Endothelial cell of umbilical vein (primary cell): Measurements from ENCODE around the gene PAX5. TPM values are rescaled to one million over a fixed set of nuclear protein-coding genes. Genes with fewer than 3 reads are reported as not detected.

Experiments used
- BruUV-seq: library from RNA; stranded (reverse); fragments of 400-500 nt; replicated peaks from 2 replicates; lab custom pipeline; 2021; lab: Mats Ljungman, UMichigan
- CTCF ChIA-PET: fragments of 300-600, 350-600 bp; sonication (Branson Sonifier 250); formaldehyde crosslinking; loops from one replicate; lab custom pipeline; 2021; ENCODE audit warnings: antibody characterized with exemption, inconsistent platforms; lab: Charles Lee
- POLR2A ChIA-PET: fragments of 300-600, 350-600 bp; sonication (Branson Sonifier 250); formaldehyde crosslinking; loops from one replicate; lab custom pipeline; 2021; ENCODE audit warnings: antibody characterized with exemption, inconsistent platforms; lab: Charles Lee
- DNase-seq: peaks from one replicate; pipeline ENCODE4 v3.0.0-alpha.2; 2011; ENCODE audit warnings: low read depth, low spot score
- FAIRE-seq: peaks from 2 replicates; lab custom pipeline; 2011; peaks lifted over from hg19 to GRCh38; lab: Jason Lieb, UNC
- H2AFZ ChIP-seq: 2 replicates; pipeline ENCODE4 v1.6.0; 2012; ENCODE audit warnings: low read depth, low read length, control low read depth, inconsistent platforms
- H3K27ac ChIP-seq: 2 replicates; pipeline ENCODE4 v1.5.1; 2011; ENCODE audit warnings: low read depth, mild to moderate bottlenecking, control low read depth, low read length, moderate library complexity; ENCODE audit not compliant: insufficient read depth
- H3K27me3 ChIP-seq, 2 experiments: 2 replicates each; pipeline versions ENCODE4 v1.6.0 to v1.6.1; 2011; ENCODE audit warnings: low read length in 2 of 2, mixed read lengths in 1 of 2; ENCODE audit not compliant: control insufficient read depth in 2 of 2, insufficient read depth in 2 of 2
- H3K36me3 ChIP-seq, 2 experiments: 2 replicates in 1 of 2; 3 replicates in 1 of 2; pipeline ENCODE4 v1.5.1; 2011; ENCODE audit warnings: low read length in 2 of 2, mild to moderate bottlenecking in 1 of 2, moderate library complexity in 1 of 2; ENCODE audit not compliant: control insufficient read depth in 2 of 2, insufficient read depth in 2 of 2; ENCODE audit errors: extremely low read depth in 1 of 2
- H3K4me1 ChIP-seq: 3 replicates; pipeline ENCODE4 v1.5.1; 2011; ENCODE audit warnings: mild to moderate bottlenecking, low read length; ENCODE audit not compliant: control insufficient read depth, insufficient read depth; ENCODE audit errors: extremely low read depth
- H3K4me2 ChIP-seq: 2 replicates; pipeline ENCODE4 v1.6.1; 2011; ENCODE audit warnings: low read length, control low read depth, mixed read lengths; ENCODE audit not compliant: insufficient read depth
- H3K4me3 ChIP-seq, 3 experiments: fragments of 200-600 bp in 1 of 3; sonication (generic), shearing (Covaris generic) in 1 of 3; replicated peaks in 1 of 3; 2 replicates each; pipeline ENCODE4 v1.5.1; 2011 to 2016; ENCODE audit warnings: control low read depth in 3 of 3, low read length in 3 of 3, mild to moderate bottlenecking in 2 of 3, inconsistent platforms in 1 of 3, low read depth in 1 of 3, moderate library complexity in 1 of 3; ENCODE audit not compliant: insufficient read depth in 1 of 3
- H3K79me2 ChIP-seq: 2 replicates; pipeline ENCODE4 v1.6.0; 2012; ENCODE audit warnings: low read length, inconsistent platforms; ENCODE audit not compliant: control insufficient read depth, insufficient read depth
- H3K9ac ChIP-seq: replicated peaks from 2 replicates; pipeline ENCODE3; 2011; ENCODE audit warnings: low read length, control low read depth; ENCODE audit not compliant: insufficient read depth; ENCODE audit errors: extremely low read depth
- H3K9me1 ChIP-seq: replicated peaks from 3 replicates; pipeline ENCODE4 v1.6.0; 2011; ENCODE audit warnings: mild to moderate bottlenecking, low read length; ENCODE audit not compliant: control insufficient read depth, insufficient read depth; ENCODE audit errors: extremely low read depth
- H3K9me3 ChIP-seq: replicated peaks from 2 replicates; pipeline ENCODE4 v1.5.1; 2012; ENCODE audit warnings: low read length, inconsistent platforms; ENCODE audit not compliant: control insufficient read depth, insufficient read depth
- H4K20me1 ChIP-seq: replicated peaks from 2 replicates; pipeline ENCODE3; 2011; ENCODE audit warnings: mild to moderate bottlenecking, low read length; ENCODE audit not compliant: control insufficient read depth, insufficient read depth; ENCODE audit errors: extremely low read depth
- EZH2 ChIP-seq: IDR thresholded peaks from 2 replicates; pipeline ENCODE4 v1.6.1; 2012; ENCODE audit warnings: borderline replicate concordance, low read depth, mild to moderate bottlenecking, moderate library complexity, low read length, inconsistent platforms; ENCODE audit not compliant: severe bottlenecking
- MAX ChIP-seq: IDR thresholded peaks from 2 replicates; pipeline ENCODE4 v1.6.1; 2011; ENCODE audit not compliant: insufficient read depth, insufficient read length
- POLR2A ChIP-seq: IDR thresholded peaks from 2 replicates; pipeline ENCODE4 v1.6.1; 2012; ENCODE audit warnings: low read depth, mild to moderate bottlenecking, control low read depth, low read length
- dilution Hi-C: fragments of 300-500 bp; cut with MboI; formaldehyde crosslinking; loops from one replicate; pipeline ENCODE4 v1.15.0; 2019; ENCODE audit warnings: low sequenced_read_pairs; ENCODE audit not compliant: extremely low pct_ligation_motif_present
- intact Hi-C: fragments of 100-400 bp; cut with micrococcal nuclease; formaldehyde crosslinking; loops from one replicate; pipeline ENCODE4 v1.10.0; 2022
- polyA plus RNA-seq, 4 experiments: library from polyadenylated mRNA; depleted of rRNA in 3 of 4; stranded (reverse) in 3 of 4; unstranded in 1 of 4; fragments of >200 nt; gene quantifications; 2 replicates each; pipeline versions ENCODE4 v1.2.1 to v1.2.3, GENCODE V29; 2011 to 2012; ENCODE audit warnings: missing spikeins in 1 of 4
- total RNA-seq: library from RNA; stranded (reverse); gene quantifications from 2 replicates; pipeline ENCODE4 v1.2.3, GENCODE V29; 2021

The PAX5 gene
- total and polyA plus RNA-seq, 2 donors (not counting 3 experiments of a cell fraction or from before 2014, with no cell fraction given): not detected

- no TSS peak for BruUV-seq
- intact Hi-C loops (loop anchor here (1.0 to 2.0 kb wide), 3 partner anchors 52 to 154 kb away; partner anchors contain the start of gene ZCCHC7), dilution Hi-C loops (no loop called here)
- H3K9ac ChIP-seq: no peak overlapping the region
- H2AFZ ChIP-seq: no peak overlapping the region
- DNase-seq (no peak), FAIRE-seq (no peak)
- peaks cover 7% of the 10 kb centered on the region for H3K4me1 ChIP-seq
- H3K4me2 ChIP-seq: peak overlapping the region; percentile 13
- H3K4me3 ChIP-seq: no peak overlapping the region
- TF ChIP-seq POLR2A (no peak), EZH2 (no peak)
- no peaks in the 10 kb centered on the region for H4K20me1 ChIP-seq
- ChIA-PET POLR2A (no interaction called here), CTCF (interaction anchor here (0.6 to 1.4 kb wide), 3 partner anchors 31 to 187 kb away, joined by 3 to 5 read pairs (median 3); no protein-coding TSS in a partner anchor)
- no peaks in the 10 kb centered on the region for H3K79me2 ChIP-seq
- H3K9me1 ChIP-seq: no peaks in the 10 kb centered on the region
- no peaks in the 10 kb centered on the region for H3K9me3 ChIP-seq
- no peaks in the 10 kb centered on the region for H3K36me3 ChIP-seq
- peaks cover 86 to 97% of the 10 kb centered on the region in 2 experiments for H3K27me3 ChIP-seq
- H3K27ac ChIP-seq: no peak overlapping the region
Observed at GRCh38 chr9:37026931-37027581, 7.0 kb downstream of the PAX5 start.

DNA sequence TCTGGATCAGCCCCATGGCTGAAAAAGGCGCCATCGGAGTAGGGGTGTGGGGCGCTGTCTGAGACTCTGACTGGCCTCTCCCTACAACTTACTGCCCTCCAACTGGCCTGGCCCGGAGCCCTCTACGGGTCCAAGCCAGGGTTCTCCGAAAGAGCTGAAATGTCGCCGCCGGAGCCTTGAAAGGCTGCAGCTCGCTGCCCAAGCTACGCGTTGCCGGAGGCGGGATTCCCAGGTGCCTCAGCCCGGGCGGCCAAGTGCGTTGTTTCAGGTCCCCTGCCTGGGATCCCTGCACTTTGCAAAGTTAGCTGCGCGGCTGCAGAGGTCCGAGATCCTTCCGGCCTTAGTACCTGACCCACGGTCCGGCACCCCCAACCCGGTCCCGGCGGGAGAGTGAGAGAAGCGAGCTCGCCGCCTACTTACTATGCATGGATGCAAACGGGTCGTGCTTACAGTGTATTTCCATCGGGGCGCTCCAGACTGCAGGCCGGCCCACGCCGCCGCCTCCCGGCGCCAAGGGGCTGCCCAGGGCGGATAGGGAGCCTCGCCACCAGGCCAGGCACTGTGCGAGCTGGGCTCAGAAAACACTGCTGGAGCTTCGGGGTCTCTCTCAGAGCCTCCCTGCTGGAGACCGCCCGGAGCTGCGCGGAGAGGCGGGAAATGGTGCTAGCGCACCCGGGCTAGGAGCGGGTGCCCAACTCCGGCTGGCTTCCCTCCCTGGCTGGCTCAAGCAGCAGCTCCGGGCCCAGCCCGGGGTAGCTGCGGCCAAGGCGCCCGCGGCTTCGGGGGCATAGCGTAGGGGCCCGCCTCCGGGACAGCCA lies 7.7 kb downstream of the PAX5 start:
- no peaks in the 10 kb centered on the region for H3K9me3 ChIP-seq
- intact Hi-C loops (loop anchor here (2.0 kb wide), 1 partner anchor 94 kb away; the partner anchor contains the start of gene ZCCHC7), dilution Hi-C loops (no loop called here)
- no peak overlapping the region for H3K9ac ChIP-seq
- H3K9me1 ChIP-seq: no peaks in the 10 kb centered on the region
- H3K27me3 ChIP-seq: peaks cover 85 to 97% of the 10 kb centered on the region in 2 experiments
- ChIA-PET POLR2A (no interaction called here), CTCF (interaction anchor here (0.6 to 1.6 kb wide), 2 partner anchors 31 to 54 kb away, joined by 3 to 4 read pairs; no protein-coding TSS in a partner anchor)
- H3K79me2 ChIP-seq: no peaks in the 10 kb centered on the region
- no peak overlapping the region for H2AFZ ChIP-seq
- no peaks in the 10 kb centered on the region for H4K20me1 ChIP-seq
- no peak overlapping the region for H3K27ac ChIP-seq
- no peak overlapping the region for H3K4me3 ChIP-seq
- no peaks in the 10 kb centered on the region for H3K36me3 ChIP-seq
- DNase-seq (no peak), FAIRE-seq (no peak)
- BruUV-seq: no TSS peak
- TF ChIP-seq MAX (no peak), EZH2 (peak; percentile 95)
- no peak overlapping the region for H3K4me2 ChIP-seq
- peaks cover 7% of the 10 kb centered on the region for H3K4me1 ChIP-seq
